H1 (cell line): ENCODE measurements around the gene ITPR1. TPM values are rescaled to one million over a fixed set of nuclear protein-coding genes. Genes with fewer than 3 reads are reported as not detected.

ENCODE experiments used
- CBX5 ChIP-seq: fragments of 300-800, 300-1000 bp; sonication (generic); IDR thresholded peaks from 2 replicates; pipeline ENCODE4 v1.7.1; 2016; ENCODE audit warnings: antibody characterized with exemption, low read length, low read depth
- CHD7 ChIP-seq: fragments of 300-600 bp; sonication (generic); IDR thresholded peaks from 2 replicates; pipeline ENCODE4 v1.7.1; 2012; ENCODE audit warnings: low read length, moderate library complexity, mild to moderate bottlenecking, inconsistent platforms; ENCODE audit not compliant: insufficient replicate concordance
- RFX5 ChIP-seq: IDR thresholded peaks from 2 replicates; pipeline ENCODE4 v1.6.1; 2011; ENCODE audit warnings: low read depth, low read length, improper control_type of control experiment, borderline replicate concordance
- SIN3A ChIP-seq, 2 experiments: IDR thresholded peaks in 1 of 2; conservative IDR thresholded peaks in 1 of 2; 2 replicates each; pipeline ENCODE4 v1.6.1; 2011 to 2012; ENCODE audit warnings: low read length in 2 of 2, improper control_type of control experiment in 1 of 2, low read depth in 1 of 2, mild to moderate bottlenecking in 1 of 2
- SP1 ChIP-seq: IDR thresholded peaks from 2 replicates; pipeline ENCODE4 v1.6.1; 2011; ENCODE audit warnings: low read depth, low read length
- TAF1 ChIP-seq: IDR thresholded peaks from 2 replicates; pipeline ENCODE4 v1.6.1; 2011; ENCODE audit warnings: mild to moderate bottlenecking, low read depth, low read length
- TBP ChIP-seq: IDR thresholded peaks from 2 replicates; pipeline ENCODE4 v1.6.1; 2011; ENCODE audit warnings: low read depth, low read length, improper control_type of control experiment
- TCF12 ChIP-seq: IDR thresholded peaks from 2 replicates; pipeline ENCODE4 v1.6.1; 2011; ENCODE audit warnings: low read depth, mild to moderate bottlenecking, low read length
- ZNF274 ChIP-seq: IDR thresholded peaks from 2 replicates; pipeline ENCODE4 v1.7.0; 2012; ENCODE audit warnings: low read length, borderline replicate concordance; ENCODE audit errors: extremely low read depth
- polyA plus RNA-seq, 7 experiments: library from polyadenylated mRNA; depleted of rRNA in 3 of 7; stranded (reverse) in 5 of 7; unstranded in 2 of 7; fragments of >200 nt in 5 of 7; fragments of 200-250 nt in 2 of 7; gene quantifications; 1 replicate in 5 of 7; 2 replicates in 1 of 7; 4 replicates in 1 of 7; pipeline versions ENCODE4 v1.2.1 to v1.2.3, GENCODE V29; 2011 to 2013; ENCODE audit warnings: missing spikeins in 2 of 7, mixed read lengths in 2 of 7
- total RNA-seq: library from RNA; stranded (reverse); fragmentation: NEBNext Ultra II Directional; extraction: Animal tissue kit (Norgen Biotek cat#: 25700); gene quantifications from 2 replicates; pipeline ENCODE4 v1.2.1, GENCODE V29; 2021

ITPR1 gene
- total and polyA plus RNA-seq, 2 of the 8 experiments (the other 6 are each of a cell fraction or from before 2014, with no cell fraction given) = 2.5 to 16.3 TPM

- no peak for TF ChIP-seq CHD7
- TF ChIP-seq SIN3A (conservative IDR thresholded peaks at IDR 0.05 in 1 of 2, IDR thresholded peaks at IDR 0.05 in 1 of 2; ENCODE audit: low read depth in 1 of 2, low read length in 2 of 2) = no peak
- TF ChIP-seq RFX5 = no peak
- TF ChIP-seq ZNF274 = no peak
- no peak for TF ChIP-seq SP1
- no peak for TF ChIP-seq TCF12
- no peak for TF ChIP-seq TAF1
- no peak for TF ChIP-seq CBX5
- TF ChIP-seq TBP = no peak
Observed at GRCh38 chr3:4741404-4742307, 248.5 kb downstream of the ITPR1 start (continued).
